ENCODE data around the gene KDM5B. TPM values are rescaled to one million over a fixed set of nuclear protein-coding genes. Genes with fewer than 3 reads are reported as not detected.

Gene KDM5B
- total RNA-seq, 2 experiments from 2014 or later = 74.7 to 84.7 TPM

- ATAC-seq (ENCODE audit: poor library complexity) (peak; percentile 67), DNase-seq (peak; percentile 67 to 93 (median 81))
- Histone ChIP-seq H3K9me3 (ENCODE audit: control insufficient read depth in 1 of 2, insufficient read depth in 1 of 2, low read length in 2 of 2) (no peaks in the 10 kb centered on the region), H3K4me1 (ENCODE audit: insufficient read depth, low read length) (peaks cover 33% of the 10 kb centered on the region), H3K27ac (ENCODE audit: low read depth in 1 of 2, low read length in 2 of 2) (peak within 1 kb of the TSS in 1 of 2 donors; percentile 35), H3K36me3 (ENCODE audit: insufficient read depth, low read length) (no peaks in the 10 kb centered on the region), H3K27me3 (ENCODE audit: control insufficient read depth in 1 of 2, insufficient read depth in 2 of 2, low read length in 2 of 2) (no peaks in the 10 kb centered on the region), H3K4me3 (ENCODE audit: low read length) (peak within 1 kb of the TSS; percentile 96)
- Mint-ChIP-seq H3K4me1 (ENCODE audit: low read depth) (peaks cover 38% of the 10 kb centered on the region), H3K27me3 (no peaks in the 10 kb centered on the region), H3K9me3 (no peaks in the 10 kb centered on the region), H3K36me3 (ENCODE audit: low read depth) (peaks cover 17% of the 10 kb centered on the region), H3K27ac (peak within 1 kb of the TSS; percentile 80), H3K4me3 (peak within 1 kb of the TSS; percentile 90)
- intact Hi-C loops (cut with DNase I, micrococcal nuclease) = loop anchor here (2.0 to 10.0 kb wide), 6 partner anchors 77 to 466 kb away; partner anchors contain the start of genes RABIF (in 2 of the 2), CYB5R1 (in 1 of the 2), KLHL12 (in 1 of the 2) and PPP1R12B (in 1 of the 2)
- POLR2A ChIA-PET = interaction anchor here (0.7 to 1.9 kb wide), 5 partner anchors 10 to 196 kb away, joined by 3 to 8 read pairs (median 3); partner anchors contain the start of genes RABIF and TMEM183A
- no peak for TF ChIP-seq CTCF (IDR thresholded peaks at IDR 0.05)
- CTCF ChIA-PET = interaction anchor here (1.7 kb wide), 1 partner anchor 78 kb away, joined by 4 read pairs; the partner anchor contains the start of gene RABIF
These were observed 2.5 kb upstream of the KDM5B start, which contains the start of gene PCAT6 for GRCh38 chr1:202810615-202811295. Gene PCAT6, plus strand, starts transcription at chr1:202810954.

GRCh38 chr1:202810193-202810614 is 2.0 kb upstream of the KDM5B start:
- H3K4me1 ChIP-seq (ENCODE audit: insufficient read depth, low read length) = peaks cover 33% of the 10 kb centered on the region
- DNase-seq = no peak
- H3K27me3 Mint-ChIP-seq = no peaks in the 10 kb centered on the region
- TF ChIP-seq CTCF (IDR thresholded peaks at IDR 0.05) = no peak
- ChIA-PET POLR2A (interaction anchor here (0.7 to 1.9 kb wide), 5 partner anchors 10 to 197 kb away, joined by 3 to 8 read pairs (median 3); partner anchors contain the start of genes RABIF and TMEM183A), CTCF (interaction anchor here (1.7 kb wide), 1 partner anchor 78 kb away, joined by 4 read pairs; the partner anchor contains the start of gene RABIF)
- H3K36me3 Mint-ChIP-seq (ENCODE audit: low read depth) = peaks cover 17% of the 10 kb centered on the region
- peak overlapping the region; percentile 96 for H3K4me3 ChIP-seq (ENCODE audit: low read length)
- no peaks in the 10 kb centered on the region for H3K9me3 Mint-ChIP-seq
- H3K27ac ChIP-seq (ENCODE audit: low read depth in 1 of 2, low read length in 2 of 2) = peak overlapping the region in 1 of 2 donors; percentile 35
- ATAC-seq (ENCODE audit: poor library complexity) = no peak
- H3K9me3 ChIP-seq (ENCODE audit: control insufficient read depth in 1 of 2, insufficient read depth in 1 of 2, low read length in 2 of 2) = no peaks in the 10 kb centered on the region
- peak overlapping the region; percentile 80 for H3K27ac Mint-ChIP-seq
- intact Hi-C loops (cut with DNase I, micrococcal nuclease) = loop anchor here (2.0 to 10.0 kb wide), 6 partner anchors 77 to 465 kb away; partner anchors contain the start of genes RABIF (in 2 of the 2), CYB5R1 (in 1 of the 2), KLHL12 (in 1 of the 2) and PPP1R12B (in 1 of the 2)
- H3K4me3 Mint-ChIP-seq = peak overlapping the region; percentile 90
- no peaks in the 10 kb centered on the region for H3K27me3 ChIP-seq (ENCODE audit: control insufficient read depth in 1 of 2, insufficient read depth in 2 of 2, low read length in 2 of 2)
- H3K4me1 Mint-ChIP-seq (ENCODE audit: low read depth) = peaks cover 44% of the 10 kb centered on the region
- H3K36me3 ChIP-seq (ENCODE audit: insufficient read depth, low read length) = no peaks in the 10 kb centered on the region

- ATAC-seq (ENCODE audit: poor library complexity) = no peak
- H3K9me3 ChIP-seq (ENCODE audit: control insufficient read depth in 1 of 2, insufficient read depth in 1 of 2, low read length in 2 of 2) = no peaks in the 10 kb centered on the region
- Mint-ChIP-seq H3K27ac (peak overlapping the region; percentile 80), H3K9me3 (no peaks in the 10 kb centered on the region), H3K4me3 (peak overlapping the region; percentile 90), H3K36me3 (ENCODE audit: low read depth) (peaks cover 17% of the 10 kb centered on the region), H3K4me1 (ENCODE audit: low read depth) (peaks cover 49% of the 10 kb centered on the region), H3K27me3 (no peaks in the 10 kb centered on the region)
- no peak overlapping the region for H3K27ac ChIP-seq (ENCODE audit: low read depth in 1 of 2, low read length in 2 of 2)
- POLR2A ChIA-PET = interaction anchor here (0.8 to 1.9 kb wide), 2 partner anchors 11 to 26 kb away, joined by 3 to 6 read pairs; no protein-coding TSS in a partner anchor
- no peaks in the 10 kb centered on the region for H3K36me3 ChIP-seq (ENCODE audit: insufficient read depth, low read length)
- peaks cover 33% of the 10 kb centered on the region for H3K4me1 ChIP-seq (ENCODE audit: insufficient read depth, low read length)
- DNase-seq = no peak
- peak overlapping the region; percentile 96 for H3K4me3 ChIP-seq (ENCODE audit: low read length)
- no peak for TF ChIP-seq CTCF (IDR thresholded peaks at IDR 0.05)
- intact Hi-C loops (cut with DNase I, micrococcal nuclease) = loop anchor here (2.0 to 10.0 kb wide), 7 partner anchors 78 to 1045 kb away; partner anchors contain the start of genes RABIF (in 2 of the 2), CYB5R1 (in 1 of the 2), KLHL12 (in 1 of the 2) and PPP1R12B (in 1 of the 2)
- CTCF ChIA-PET = interaction anchor here (1.7 kb wide), 1 partner anchor 79 kb away, joined by 4 read pairs; the partner anchor contains the start of gene RABIF
- H3K27me3 ChIP-seq (ENCODE audit: control insufficient read depth in 1 of 2, insufficient read depth in 2 of 2, low read length in 2 of 2) = no peaks in the 10 kb centered on the region
These were observed 1.5 kb upstream of the KDM5B start for GRCh38 chr1:202809597-202810159.

Data from CD4-positive, alpha-beta T cell (primary cell).